Non-pigmented ciliary epithelial cell (primary cell): ENCODE data around the gene FGFR2.

Source experiments
- DNase-seq: peaks from one replicate; pipeline ENCODE4 v3.0.0-alpha.2; 2010; ENCODE audit warnings: low read depth

FGFR2 gene

GRCh38 chr10:121610798-121611323 lies 12.6 kb upstream of the FGFR2 start:
- DNase-seq: no peak

DNA sequence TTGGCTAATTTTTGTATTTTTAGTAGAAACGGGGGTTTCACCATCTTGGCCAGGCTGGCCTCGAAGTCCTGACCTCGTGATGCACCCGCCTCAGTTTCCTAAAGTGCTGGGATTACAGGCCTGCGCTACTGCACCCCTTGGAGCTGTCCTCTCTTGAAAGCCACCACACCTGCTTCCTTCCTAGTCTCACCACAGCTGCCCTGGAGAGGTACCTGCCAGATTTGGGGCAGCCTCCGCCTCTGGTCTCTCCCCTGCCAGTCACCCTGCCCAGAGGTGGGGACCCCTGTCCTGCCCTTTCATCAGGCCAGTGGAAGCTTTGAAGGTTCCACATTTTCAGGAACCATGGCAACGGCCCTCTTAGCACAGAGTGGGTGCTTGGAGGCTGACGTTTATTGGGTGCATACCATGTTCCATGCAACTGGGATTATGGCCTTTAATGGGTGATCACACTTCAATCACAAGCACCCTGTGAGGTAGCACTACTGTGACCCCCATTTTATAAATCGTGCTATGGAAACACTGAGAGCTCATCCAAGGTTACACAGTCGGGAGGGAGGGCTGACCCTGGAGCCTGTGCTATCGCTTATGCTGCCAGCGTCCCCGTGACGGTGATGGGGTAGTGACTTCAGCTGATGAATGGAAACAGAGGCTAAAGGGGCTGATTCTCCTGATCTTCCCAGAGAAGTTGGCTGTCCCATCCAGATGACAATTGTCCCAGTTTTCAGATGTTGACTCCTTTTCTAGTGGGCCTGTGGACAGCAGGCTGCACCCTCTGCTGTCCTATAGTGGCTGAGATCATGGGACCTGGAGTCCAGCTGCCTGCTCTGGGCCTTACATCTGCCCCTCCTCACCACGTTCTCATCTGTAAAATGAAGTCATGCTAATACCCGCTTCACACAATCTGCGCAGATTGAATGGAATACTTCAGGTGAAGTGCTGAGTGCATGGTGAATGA lies 11.5 kb upstream of the FGFR2 start:
- DNase-seq: no peak

DNA sequence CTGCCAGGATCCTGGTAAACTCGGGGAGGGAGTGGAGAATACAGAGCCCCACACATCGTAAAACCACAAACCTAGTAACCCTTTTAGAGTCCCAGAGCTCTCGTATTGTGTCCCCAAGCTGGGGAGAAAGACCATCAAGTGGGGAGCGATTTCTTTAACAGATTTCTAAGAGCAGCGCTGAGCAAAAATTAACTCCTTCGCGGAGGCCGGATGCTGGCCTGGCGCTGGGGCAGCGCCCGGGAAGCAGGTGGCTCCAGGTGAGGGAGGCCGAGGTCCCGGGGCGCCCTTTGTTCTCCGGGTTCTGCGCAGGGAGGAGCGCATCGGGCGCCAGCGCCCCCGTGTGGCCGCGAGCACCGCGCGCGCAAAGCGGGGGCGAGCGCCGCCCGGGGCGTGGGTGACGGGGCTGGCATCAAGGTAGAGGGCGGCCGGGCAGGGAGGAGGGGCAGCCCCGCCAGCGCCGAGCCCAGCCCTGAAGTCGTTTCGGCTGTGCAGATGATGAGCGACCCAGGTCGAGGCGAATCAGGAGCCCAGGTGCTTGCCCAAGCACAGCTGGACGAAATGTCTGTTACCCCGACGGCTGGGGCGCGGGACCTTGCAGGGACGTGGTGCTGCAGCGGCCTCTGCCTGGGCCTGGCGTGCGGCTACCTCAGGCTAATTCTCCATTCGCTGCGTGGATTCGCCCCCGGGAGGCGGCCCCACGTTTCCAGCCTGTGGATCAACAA lies 10.4 kb upstream of the FGFR2 start:
- DNase-seq: no peak

- no peak for DNase-seq
These were observed 9.2 kb upstream of the FGFR2 start for GRCh38 chr10:121607310-121608055.

DNA sequence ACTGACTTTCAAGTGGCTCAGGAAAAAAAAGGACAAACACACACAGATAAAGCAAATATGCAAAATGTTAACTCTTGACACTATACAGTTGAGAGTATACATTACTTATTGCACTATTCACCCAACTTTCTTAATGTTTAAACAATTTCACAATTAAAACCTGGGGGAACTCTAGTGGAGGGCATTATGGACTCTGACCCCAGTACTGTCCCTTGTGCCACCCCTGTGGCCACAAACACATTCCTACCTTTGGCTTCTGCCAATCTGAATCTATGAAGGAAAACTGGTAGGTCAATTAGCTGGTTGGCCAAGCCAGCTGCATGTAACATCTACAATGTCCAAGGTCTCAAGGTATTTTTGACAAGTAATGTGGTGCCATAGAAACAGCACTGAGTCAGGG lies 7.5 kb upstream of the FGFR2 start:
- no peak for DNase-seq

DNA sequence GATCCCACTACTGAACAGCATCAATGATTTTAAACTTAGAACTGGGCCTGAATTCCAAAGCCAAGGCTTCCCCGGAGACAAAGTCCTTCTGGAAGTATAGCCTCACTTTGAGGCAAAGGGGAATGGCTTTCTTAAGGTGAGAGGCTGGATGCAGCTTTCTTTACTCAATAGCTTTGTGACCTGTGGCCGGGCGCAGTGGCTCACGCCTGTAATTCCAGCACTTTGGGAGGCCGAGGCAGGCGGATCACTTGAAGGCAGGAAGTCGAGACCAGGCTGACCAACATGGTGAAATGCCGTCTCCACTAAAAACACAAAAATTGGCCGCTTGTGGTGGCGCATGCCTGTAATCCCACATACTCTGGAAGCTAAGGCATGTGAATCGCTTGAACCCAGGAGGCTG lies 3.2 kb upstream of the FGFR2 start:
- DNase-seq: no peak

GRCh38 chr10:121600611-121601010 lies 2.4 kb upstream of the FGFR2 start:
- no peak for DNase-seq

DNA sequence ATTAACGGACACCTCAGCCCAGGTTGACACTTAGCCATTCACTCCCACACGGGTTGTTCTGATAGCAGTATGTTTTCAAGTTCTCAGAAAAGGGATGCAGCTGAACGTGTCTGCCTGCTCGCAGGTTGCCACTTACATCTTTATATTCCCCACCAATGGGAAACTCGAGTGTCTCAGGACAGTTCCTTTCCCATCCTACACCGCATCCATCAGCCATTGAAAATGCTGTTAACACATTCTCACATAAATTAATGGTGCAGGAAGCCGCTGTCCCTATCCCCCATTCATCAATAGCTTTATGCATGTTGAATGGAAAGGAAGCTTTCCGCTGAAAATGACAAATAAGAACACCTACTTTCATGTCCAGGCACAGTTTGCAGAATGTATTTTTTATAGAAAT lies 1.7 kb upstream of the FGFR2 start:
- no peak for DNase-seq

- no peak for DNase-seq
These were observed 561 bp downstream of the FGFR2 start for GRCh38 chr10:121597504-121598262.

DNA sequence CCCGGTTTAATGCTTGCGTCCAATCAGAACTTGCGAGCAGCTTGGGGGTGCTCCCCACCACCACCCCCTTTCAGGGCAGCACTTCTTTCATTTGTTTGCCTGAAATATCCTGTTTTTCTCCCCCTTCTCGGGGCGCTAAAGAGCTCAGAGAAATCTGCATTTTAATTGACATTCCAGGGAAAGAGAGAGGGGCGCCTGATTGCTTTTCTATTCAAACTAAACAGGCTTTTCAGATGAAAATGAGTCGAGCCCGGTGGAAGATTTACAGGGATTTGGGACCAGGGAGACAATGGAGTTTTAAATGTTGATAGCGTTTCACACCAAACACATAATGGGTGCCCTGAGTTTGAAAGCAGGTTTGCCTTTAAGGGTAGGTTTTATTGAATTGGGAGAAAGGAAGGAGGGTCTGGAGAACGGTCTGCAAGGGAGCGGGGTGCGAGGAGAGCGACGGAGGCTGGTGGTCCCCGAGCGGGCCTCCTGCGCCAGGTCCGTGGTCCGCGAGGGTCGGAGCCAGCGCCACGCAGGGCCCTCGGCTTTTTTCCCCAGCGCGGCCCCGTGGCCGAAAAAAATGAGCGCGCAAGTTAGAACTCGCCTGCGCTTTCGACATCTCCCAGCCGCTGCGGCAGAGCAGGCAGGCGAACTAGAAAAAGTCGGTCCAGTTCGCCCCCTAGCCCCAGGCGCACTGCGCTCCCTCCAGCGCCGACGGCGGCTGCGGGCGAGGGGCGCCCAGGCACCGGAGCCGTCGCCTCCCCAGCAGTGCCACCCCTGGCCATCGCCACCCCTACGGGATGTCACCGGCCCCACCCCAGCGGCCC lies 1.3 kb downstream of the FGFR2 start:
- no peak for DNase-seq

GRCh38 chr10:121595806-121596688 lies 2.2 kb downstream of the FGFR2 start:
- DNase-seq: no peak

DNA sequence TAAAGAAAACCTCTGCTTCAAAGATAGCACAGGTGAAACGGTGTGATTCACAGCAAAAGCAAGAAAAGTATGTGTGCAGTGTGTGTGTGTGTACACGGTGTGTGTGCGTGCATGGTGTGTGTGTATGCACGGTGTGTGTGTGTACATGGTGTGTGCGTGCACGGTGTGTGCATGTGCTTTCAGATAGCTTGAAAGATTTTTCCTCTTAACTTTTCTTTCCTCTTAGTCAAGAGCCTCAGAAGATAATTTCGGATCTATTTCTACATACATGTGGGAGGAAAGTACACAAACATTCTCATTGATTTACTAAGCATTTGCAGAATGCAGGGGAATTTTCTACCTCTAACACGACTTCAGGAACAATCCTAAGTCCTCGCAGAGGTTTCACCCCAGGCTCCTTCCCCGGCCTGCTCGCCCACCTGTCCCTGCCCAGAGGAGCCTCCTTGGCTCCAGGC lies 2.9 kb downstream of the FGFR2 start:
- DNase-seq: no peak

DNA sequence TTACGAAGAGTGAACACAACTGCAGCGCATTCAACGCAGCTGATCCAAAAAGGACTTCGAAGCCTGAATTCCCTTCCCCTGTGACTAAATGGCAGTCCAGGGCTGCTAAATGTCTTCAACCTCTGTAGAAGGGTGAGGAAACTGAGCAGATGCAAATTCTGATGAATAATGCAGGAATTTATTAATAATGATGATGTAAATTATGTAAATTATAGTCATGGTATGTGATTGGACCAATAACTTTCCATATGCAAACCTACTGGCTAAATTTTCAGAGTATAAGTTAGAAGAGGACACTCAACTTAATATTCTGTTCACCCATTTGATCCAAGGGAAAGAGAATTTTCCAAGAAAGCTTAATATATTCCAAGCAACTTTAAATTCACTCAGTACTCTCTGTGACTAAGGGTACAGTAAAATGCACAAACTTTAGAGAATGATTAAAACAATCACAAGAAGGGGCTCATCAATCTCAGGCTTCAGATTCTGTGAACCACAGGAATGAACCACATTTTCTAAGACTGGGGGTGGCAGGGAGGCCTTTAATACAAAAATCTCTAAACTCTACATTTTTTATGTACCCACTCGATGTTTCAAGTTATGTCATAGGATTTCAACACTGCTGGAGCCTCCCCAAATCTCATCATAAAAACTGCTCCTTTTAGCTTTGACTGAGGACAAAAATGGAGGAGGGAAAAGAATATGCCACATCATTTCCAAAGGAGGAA lies 3.5 kb downstream of the FGFR2 start:
- DNase-seq: no peak

- no peak for DNase-seq
These were observed 4.2 kb downstream of the FGFR2 start for GRCh38 chr10:121594076-121594475.

DNA sequence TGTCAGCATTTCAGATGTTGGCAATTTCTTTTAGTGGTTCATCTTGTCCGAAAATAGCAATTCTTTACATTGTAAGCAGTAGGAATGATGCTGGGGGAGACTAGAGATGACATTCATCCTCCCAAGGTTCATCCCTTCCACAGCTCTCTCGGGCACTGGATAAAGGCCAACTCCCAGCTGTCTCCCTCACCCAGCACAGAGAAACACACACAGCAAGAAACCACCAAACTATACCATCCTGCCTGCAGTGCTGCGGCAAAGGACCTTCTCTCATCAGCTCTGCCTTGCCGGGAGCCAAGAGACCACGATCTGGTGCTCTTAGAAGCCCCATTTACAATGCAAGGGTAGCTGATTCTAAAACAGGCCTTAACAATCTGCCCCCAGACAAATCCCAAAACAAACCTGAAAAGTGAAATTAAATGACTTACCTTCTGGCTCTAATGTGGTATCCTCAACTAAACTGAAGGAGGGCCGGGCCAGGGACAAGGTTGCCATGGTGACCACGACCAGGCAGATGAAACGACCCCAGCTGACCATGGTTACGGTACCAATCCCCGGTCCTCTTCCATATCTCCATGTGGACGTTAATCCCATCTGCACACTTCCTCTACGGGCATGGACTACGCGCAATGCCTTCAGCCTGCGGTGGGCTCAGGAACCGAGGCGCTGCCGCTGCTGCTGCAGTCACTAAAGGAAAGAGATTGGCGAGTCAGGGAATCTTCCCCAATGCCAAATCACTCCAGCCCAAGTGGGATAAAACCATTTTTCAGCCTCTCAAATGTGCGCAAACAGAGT lies 4.8 kb downstream of the FGFR2 start:
- no peak for DNase-seq

DNA sequence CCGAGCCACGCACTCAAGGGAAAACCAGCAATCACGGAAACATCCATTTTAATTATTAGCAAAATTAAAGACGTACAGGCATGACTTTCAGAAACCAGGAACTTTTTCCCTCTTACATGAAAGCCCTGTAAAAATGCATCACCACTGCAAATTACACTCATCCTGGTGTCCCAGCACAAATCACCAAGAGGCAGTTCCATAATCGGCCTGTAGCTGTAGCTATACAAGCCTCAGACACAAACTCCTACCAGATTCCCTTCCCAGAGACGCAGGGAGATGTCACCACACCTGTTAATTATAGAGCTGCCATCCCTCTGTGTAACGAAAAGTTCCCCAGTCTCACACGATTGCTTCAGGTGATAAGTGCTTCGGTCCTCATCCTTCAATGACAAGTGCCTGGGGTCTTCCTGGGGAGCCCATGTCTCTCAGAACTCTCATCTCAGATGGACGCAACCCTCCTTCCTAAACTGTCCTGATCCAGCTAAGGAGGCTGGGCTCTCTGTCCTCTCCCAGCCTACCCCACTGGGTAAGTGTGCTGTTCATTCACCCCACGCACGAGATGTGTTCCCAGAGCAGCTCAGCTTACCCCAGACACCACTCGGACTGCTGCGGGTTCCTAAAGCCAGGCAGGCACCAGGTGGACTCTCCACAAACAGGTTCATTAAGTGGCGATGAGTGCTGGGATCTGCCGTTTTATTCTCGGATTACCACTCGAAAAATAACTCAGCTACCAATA lies 5.9 kb downstream of the FGFR2 start:
- DNase-seq: no peak

DNA sequence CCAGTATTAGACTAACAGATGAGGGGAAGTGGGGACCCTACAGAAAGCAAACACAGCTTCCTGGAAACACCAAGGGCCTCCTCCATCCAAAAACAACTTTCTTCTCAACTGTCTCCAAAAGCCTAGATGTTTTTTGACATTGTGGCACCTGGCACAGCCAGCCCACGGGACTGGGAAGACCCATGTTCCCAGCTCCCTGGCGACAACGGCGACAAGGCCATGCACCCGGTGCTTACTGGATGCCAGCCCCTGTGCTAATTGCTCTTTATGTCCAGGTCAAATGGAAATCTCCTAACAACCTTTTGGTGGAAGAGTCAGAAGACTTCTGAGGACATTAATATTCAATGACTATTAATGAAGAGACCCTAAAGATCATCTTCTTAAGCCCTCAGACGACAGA lies 7.1 kb downstream of the FGFR2 start:
- DNase-seq: no peak
